NCI-H1436 (cell line): ENCODE data around the gene OSGIN1.
"Not testable (repeated sequence)": the region's sequence is repeated elsewhere in the genome, so short reads cannot be mapped to it uniquely, and the experiment has no call there.

Experiments used
- DNase-seq: peaks from one replicate; lab custom pipeline; 2025; lab: John Stamatoyannopoulos, UW

OSGIN1 gene

DNA sequence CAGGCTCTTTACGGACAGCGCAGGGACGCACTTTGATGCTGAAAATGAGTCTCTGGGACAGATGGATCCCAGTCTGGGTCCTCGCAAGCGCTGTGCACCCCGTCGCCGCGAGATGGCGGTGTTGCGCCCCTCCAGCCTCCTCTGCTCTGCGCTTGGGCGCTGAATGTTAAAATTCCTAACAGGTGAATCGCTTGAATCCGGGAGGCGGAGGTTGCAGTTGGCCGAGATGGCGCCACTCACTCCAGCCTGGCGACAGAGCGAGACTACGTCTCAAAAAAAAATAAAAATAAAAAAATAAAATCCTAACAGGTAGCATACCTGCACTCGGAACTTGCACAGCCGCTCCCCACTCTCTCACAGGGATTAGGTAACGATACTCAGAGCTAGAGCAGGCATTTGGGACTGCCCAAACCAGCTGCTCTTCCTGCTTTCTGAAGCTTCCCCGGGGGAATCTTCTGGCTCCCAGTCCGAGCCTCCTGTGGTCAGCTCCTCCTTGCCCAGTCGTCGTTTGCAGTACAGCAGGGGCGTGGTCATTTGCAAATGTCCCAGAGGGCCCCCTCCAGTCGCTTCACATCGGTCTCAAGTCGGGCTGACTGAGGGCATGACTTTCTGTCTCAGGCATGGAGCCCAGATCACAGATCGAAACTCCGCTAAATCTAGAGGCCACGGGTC, 26.2 kb upstream of the OSGIN1 start:
- DNase-seq: peak; percentile 67

DNA sequence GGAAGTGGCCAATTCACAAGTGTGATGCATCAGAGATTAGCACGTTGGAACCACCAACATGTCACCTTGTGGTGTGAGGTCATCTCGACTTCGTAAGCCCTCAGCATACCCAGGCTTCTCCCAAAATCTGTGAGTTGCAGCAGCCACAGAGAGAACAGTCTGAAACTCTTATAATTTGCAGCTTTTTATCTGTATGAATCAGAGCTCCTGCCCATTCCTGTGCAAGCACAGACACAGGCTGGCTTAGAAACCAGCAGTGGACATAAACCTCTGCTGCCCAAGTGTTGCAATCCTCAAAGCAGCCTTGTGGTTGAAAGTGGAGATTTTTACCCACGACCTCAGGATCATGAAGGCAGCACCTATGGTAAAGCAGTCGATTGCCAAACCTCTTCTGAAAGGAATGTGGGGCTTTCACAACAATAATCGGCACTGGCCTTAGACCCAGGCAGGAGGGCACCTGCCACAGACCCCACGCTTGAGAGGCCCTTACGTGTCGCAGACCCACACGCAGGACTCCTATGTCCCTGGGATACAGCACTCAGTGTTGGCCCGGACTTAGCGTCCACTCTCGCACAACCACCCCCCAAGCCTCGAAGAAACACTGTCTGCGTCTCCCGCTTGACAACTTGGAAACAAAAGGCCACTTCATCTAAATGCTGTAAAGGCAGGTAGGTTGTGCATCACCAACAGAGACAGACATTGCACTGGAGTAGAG, 24.5 kb upstream of the OSGIN1 start:
- no peak for DNase-seq

DNA sequence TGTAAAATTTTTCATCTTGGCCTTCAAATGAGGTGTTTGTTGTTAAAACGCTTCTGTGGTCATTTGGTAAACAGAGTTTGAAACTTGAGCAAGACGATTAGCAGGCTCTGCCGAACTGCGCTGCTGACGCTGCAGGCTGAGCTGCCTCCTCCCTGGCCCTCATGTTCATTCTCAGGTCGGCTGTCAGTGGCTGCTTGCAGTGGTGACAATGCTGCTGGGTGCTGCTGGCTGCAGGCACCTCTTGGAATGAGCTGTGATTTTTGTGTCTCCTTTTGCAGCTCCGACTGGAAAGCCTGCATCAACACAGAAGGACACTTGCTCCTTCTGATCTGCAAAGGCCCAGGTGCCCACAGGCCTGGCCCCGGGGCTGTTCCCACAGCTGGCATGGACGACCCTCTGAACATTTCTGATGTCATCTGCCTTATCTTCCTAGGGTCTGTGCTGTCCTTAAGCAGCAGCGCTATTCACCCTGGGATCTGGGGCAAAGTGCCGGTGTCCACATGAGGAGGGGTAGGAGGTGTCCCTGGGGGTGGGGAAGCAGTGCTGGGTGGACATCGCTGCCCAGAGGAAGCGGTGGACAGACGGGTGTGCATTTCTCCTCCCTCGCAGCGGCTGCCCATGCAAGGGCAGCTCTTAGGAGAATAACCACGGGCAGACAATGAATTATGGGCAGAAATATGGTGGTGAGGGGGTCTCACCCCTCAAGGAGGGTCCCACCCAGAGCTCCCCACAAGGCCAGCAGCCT, 23.1 kb upstream of the OSGIN1 start:
- no peak for DNase-seq

DNA sequence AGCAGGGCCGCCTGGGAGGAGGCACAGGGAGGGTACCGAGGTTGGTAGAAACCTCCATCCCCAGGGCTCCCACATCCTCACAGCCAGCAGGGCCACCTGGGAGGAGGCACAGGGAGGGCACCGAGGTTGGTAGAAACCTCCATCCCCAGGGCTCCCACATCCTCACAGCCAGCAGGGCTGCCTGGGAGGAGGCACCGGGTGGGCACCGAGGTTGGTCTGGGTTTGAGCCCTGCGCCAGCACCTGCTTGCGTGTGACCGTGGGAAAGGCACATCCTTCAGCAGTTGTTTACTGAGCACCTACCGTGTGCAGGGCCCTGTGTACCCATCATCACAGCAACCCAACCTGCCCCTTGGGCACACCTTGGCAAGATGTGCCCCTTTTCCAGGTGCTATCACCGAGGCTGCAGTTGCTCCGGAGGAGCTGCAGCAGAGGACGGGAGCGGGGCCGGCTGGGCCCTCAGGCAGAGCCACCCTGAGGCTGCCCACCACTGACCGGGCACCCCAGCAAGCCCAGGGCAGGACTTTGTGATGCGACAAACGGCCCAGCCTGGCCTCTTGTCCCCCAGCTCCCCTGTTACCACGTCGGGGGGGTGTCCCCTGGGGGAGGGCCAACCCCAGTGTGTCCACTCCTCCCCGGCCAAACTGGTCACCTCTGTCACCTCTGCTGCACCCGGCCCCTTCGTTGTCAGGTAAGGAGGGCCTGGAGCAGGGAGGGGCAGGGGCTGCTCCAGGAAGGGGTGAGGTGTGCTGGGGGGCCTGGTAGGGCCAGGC, 22.1 kb upstream of the OSGIN1 start:
- DNase-seq: no peak

DNA sequence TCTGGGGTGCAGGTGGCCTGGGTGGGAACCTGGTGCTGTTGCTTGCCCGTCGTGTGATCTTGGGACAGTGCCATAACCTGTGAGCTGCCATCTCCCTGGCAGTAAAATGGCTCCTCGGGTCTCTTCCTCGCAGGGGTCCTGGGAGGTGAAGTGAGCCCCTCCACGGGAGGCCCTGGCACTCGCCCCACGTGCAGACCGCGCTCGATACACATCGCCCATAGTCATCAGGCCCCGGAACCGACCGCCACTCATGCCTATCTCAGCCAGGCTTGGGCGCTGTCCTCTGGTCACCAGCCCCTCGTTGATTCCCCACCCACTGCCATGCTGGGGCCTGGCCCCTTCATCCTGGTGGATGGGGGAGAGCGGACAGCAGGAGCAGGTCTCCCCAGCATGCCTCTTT, 21.5 kb upstream of the OSGIN1 start:
- no peak for DNase-seq

DNA sequence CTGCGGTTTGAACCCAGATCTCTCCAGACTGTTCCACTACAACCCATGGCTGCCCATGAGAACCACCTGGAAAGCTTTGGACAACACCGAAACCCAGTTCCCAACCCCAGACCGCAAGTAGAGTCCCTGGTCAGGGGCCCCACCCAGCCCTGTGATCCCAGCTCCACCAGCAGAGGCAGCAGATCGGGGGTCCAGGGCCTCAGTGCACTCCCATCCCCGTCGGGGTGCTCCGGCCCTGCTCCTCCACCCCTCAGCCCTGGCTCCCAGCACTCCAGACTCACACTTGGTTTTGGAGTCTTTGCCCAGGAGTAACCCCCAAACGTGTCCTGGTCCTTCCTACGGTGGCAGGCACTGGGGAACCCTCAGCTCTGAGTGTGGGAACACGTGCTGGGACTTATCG, 20.7 kb upstream of the OSGIN1 start:
- DNase-seq: no peak

DNA sequence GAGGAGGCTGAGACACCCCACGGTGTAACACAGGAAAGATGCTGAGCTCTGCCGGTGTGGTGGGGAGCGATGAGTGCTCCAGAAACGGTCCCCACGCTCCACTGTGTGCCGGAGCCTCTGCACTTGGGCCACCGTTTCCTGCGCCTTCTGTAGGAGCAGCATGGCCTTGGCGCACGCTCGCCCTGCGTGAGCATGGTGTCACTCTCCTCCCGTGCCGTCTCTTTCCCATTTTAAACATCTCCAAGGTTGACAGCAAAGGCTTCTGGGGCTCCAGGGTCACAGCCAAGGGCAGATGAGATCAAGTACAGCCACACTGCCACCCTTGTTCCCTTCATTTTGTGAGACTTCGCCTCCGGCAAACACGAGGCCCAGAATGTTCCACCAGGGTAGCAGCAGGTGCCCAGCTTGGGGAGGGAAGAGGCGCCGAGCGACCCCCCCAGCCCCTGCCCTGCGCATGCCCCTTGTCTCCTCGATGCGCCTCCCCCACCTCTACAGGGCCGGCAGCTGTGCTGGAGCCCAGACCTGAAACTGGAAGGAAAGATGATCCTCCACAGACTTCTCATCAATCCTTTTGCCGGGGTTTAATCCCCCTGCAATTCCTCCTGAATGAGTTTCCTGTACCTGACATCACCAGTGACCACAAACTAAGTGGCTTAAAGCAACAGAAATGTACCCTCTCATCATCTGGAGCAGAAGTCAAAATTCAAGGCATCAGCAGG, 19.9 kb upstream of the OSGIN1 start:
- DNase-seq: no peak

DNA sequence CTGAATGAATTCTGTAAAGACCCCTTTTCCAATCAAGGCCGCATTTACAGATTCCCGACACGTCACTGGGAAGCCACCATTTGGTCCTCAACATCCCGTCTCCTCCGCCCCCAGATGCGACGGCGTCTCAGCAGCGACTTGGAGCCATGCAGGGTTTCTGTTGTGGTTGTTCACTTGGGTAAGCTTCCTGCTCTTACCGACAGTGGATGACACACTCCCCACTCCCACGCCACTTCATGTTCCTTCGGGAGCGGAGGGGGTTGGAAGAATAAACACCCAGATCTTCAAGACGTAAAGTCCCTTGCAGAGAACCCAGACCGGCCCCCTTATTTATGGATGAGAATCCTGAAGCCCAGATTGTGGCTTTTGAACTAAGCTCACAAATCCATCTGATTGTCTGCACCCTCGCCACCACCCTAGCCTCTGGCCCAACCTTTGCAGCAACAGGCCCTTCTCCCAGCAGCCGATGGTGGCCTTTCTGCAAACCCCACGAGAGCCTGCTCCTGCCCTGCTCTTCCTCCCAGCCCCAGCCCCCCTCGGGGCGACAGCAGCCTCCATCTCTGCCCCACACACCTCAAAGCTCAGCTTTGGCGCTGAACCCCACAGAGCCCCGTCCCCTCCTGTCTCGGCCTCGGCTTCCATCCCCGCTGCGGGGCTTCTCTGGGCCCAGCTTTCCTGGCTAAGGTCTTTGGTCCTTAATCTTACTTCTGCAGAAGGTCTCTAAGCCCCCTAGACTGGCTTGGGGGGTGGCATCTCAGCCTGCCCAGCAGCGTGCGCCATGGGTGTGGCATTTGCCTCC, 19.0 kb upstream of the OSGIN1 start:
- no peak for DNase-seq

DNA sequence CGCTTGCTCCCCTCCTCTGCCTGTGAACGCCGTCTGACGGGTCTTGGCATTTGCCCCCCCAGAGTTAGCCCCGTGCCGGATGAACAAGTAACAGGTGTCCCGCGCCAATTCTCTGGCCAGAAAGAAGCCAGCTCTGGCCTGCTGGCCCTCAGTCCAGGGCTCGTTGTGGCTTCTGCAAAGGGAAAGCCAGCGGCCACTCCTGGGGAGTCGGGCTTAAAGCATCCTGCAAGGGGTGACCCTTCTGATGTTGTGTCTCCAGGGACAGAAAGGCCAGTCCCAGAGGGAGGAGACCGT, 18.4 kb upstream of the OSGIN1 start:
- no peak for DNase-seq

DNA sequence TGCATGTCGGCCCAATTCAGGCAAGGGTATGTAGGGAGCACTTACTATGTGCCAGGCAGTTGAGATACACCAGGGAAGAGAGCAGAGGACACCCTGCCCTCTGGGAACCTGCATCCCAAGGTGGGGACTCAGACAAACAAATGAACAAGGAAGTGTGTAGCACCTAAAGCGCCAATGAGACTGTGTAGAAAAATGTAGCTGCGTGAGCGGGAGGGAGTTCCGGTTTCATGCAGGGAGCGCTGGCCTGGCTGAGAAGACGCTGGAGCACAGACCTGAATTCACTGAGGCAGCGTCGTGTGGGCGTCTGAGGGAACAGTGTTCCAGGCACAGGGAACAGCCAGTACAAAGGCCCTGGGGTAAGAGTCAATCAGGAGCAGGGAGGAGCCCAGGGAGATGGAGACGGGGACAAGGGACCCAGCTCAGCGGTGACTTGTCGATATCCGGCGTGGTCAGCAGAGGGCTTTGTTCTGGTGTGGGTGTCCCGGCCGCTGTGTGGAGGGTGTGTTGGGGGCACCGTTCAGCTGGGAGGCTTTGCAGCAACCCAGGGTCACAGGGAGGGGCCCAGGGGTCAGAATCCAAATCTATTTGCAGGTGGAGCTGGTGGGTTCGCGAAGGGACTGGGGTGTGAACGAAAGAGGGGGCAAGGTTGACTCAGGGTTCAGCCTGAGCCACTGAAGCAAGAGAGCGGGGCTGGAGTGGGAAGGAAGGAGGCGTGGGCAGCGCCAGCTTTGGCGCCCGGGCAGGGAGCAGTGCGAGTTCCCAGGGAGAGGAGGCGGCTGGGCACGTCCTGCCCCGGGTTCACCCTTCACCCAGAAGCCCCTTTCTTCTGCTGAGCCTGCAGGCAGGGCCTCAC, 17.8 kb upstream of the OSGIN1 start:
- DNase-seq: no peak

DNA sequence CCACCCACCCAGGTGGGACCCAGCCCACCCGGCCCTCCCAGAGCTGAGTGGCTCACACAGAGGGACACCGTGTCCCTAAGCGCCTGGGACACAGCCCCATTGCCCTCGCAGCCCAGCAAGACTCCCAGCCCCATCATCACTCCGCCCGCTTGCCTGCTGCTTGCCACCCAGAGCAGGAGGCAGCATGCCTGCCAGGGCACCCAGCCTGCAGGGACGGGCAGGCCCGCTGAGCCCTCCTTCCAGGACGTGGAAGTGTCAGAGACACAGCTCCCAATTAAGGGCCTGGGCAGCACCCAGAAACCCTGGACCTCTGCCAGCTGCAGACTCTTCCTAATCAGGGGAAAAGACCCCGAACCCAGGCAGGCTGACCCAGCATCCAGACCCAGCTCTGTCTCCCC, 17.2 kb upstream of the OSGIN1 start:
- no peak for DNase-seq

DNA sequence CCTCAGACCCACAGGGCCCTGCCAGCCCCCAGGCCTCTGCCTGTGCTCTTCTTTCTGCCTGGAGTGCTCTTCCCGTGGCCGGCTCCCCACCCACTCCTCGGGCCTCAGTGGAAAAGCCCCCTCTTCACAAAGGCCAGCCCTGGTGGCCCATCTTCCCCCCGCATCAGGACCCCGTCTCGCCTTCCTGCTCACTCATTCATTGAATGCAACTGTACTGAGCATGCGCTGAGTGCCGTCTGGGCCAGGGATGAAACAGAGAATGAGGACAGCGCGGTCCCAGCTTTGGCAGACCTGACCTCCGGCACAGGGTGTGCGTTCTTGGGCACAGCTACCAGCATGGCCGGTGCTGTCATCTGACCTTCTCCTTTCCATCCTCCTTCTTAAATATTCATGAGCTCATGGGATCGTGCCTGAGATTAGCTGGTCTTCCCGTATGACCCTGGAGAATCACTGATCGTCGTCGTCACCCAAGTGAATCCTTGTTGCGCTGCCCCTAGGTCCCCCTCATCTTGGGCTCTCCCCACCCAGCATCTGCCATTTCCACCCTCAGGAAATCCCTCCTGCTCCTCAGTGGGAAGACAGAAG, 16.4 kb upstream of the OSGIN1 start:
- no peak for DNase-seq

DNA sequence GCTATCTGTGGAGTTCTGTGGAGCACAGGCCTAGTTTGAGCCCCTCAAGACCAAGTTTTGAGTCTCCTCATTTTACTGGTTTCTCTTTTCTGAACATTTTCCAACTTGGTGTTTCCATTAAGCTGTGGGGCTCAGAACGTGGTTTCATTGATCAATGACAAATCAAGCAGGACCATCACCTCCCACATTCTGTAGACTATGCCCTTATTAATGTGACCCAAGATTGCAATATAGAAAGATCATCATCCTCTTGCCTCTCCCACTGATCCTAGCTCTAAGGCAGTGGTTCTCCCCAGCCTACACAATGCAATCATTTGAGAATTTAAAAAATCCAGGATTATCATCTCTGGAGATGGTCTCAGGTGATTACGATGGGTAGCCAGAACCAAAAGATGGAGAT, 15.8 kb upstream of the OSGIN1 start:
- no peak for DNase-seq

DNA sequence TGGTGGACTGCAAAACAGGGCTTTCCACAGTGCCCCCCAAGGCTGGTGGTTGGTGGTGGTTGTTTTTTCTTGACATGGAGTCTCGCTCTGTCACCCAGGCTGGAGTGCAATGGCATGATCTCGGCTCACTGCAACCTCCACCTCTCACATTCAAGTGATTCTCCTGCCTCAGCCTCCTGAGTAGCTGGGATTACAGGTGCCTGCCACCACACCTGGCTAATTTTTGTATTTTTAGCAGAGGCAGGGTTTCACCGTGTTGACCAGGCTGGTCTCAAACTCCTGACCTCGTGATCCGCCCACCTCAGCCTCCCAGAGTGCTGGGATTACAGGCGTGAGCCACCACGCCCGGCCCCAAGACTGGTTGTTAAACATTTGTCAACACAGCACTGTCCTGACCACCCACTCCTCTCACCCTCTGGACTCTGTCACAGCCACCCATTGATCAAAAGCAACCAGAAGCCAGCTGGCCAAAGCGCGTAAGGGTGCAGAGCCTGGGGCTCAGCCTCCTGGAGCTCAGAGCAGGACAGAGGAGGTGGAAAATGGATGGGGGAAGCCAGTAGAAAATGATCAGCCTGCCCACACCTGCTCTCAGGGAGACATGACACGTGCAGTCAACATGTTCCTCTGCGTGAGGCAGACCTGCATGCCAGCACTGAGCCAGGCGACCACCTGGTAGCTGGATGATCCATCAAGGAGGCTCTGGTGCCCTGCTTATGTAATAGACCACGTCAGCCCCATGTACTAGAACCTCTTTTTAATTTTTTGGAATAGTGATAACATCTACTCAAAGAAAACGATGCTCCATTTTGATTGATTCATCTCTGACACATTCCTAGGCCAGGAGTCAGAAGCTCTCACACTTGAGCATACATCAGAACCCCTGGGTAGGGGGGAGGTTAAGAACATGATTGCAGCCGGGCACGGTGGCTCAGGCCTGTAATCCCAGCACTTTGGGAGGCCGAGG, 14.8 kb upstream of the OSGIN1 start:
- no peak for DNase-seq

DNA sequence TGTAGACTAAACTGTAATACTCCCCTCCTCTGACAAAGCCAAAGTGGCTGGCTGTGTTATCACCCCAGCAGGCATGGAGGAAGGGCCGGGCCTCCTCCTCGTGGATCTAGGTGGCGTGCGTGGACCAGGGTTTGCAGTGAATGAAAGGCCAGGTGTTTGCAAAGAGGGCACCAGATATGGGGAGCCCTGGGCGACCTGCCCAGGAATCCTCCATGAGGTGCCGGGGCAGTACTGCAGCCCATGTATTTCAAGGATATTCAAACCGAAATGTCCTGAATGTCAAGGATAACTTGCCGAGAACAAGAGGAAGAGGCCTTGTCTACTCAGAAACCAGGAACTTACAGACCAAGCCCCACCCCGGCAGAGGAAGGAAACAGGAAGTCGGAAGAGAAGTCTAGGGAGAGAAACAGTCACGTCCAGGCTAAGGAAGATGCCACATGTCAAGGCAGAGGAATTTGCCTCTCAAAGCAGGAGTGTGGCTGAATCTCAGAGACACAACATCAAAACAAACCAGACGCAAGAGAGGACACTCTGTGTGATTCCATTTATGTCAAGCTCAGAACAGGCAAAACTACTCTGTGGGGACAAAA, 13.7 kb upstream of the OSGIN1 start:
- DNase-seq: no peak

DNA sequence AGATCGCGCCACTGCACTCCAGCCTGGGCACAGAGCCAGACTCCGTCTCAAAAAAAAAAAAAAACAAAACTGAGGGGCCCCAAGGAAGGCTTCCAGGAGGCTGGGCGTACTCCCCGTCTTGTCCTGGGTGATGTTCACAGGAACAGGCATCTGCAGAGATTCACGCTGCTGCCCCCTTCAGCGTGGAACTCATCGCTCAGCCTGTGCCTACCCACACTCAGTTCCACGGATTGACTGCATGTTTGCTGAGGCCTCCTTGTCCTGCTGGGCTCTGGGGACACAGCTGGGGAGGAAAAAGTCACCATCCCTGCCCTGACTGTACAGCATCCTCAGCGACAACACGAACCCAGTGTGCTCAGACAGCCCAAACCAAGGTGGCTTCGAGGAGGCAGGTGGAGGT, 12.9 kb upstream of the OSGIN1 start:
- no peak for DNase-seq

DNA sequence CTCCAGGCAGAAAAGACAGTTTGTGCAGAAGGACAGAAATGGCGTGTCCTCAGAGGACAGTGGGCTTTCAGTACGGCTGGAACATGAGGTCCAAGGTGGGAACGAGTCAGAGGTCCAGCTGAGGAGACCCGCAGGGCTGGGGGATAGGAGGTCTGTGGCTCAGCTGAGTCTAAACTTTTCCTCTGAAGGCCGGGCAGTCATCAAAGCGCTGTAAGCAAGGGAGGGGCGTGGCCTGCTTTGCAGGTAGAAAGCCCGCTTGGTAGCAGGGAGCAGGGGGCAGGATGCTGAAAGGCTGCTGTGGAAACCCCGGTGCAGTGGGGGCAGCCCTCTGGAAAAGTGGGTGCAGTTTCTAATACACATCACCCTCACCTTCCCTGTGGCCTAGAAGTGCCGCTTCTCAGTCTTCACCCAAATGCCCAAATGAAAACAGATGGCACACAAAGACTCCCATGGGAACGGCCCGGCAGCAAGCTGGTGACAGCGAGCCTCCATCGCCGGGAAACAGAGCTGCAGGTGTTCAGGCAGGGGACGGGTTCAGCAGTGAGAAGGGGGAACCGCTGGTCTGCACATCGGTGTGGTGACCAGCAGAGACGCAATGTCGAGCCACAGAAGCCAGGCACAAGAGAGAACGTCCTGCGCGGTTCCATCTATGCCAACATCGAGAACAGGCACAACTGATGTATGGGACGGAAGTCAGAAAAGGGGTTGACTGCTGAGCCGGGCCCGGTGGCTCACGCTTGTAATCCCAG, 12.2 kb upstream of the OSGIN1 start:
- no peak for DNase-seq

DNA sequence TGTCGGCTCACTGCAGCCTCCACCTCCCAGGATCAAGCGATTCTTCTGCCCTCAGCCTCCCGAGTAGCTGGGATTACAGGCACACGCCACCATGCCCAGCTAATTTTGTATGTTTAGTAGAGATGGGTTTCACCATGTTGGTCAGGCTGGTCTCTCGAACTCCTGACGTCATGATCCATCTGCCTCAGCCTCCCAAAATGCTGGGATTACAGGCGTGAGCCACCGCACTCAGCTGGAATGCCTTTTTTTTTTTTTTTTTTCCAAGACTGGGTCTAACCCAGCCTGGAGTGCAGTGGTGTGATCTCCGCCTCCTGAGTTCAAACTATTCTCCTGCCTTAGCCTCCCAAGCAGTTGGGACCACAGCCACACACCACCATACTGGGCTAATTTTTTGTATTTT, 11.5 kb upstream of the OSGIN1 start:
- DNase-seq: not testable (repeated sequence)
